ENCODE results near the gene SLC22A23.

The SLC22A23 gene

GRCh38 chr6:3280866-3281465, 175.9 kb downstream of the SLC22A23 start:
- no peak for DNase-seq

GRCh38 chr6:3280091-3280490, 176.8 kb downstream of the SLC22A23 start:
- no peak for DNase-seq

- DNase-seq: no peak
These were observed 178.2 kb downstream of the SLC22A23 start for GRCh38 chr6:3278691-3279090.

GRCh38 chr6:3277851-3278416, 178.9 kb downstream of the SLC22A23 start:
- DNase-seq: no peak

- DNase-seq: no peak
These were observed 179.6 kb downstream of the SLC22A23 start for GRCh38 chr6:3277251-3277650.

GRCh38 chr6:3276174-3277167, 180.4 kb downstream of the SLC22A23 start:
- no peak for DNase-seq

GRCh38 chr6:3273707-3274521, 182.9 kb downstream of the SLC22A23 start:
- DNase-seq: no peak

GRCh38 chr6:3272911-3273547, 183.8 kb downstream of the SLC22A23 start:
- no peak for DNase-seq

GRCh38 chr6:3271756-3272155, 185.1 kb downstream of the SLC22A23 start:
- DNase-seq: no peak

- DNase-seq: no peak
These were observed 186.6 kb downstream of the SLC22A23 start for GRCh38 chr6:3270258-3270657.

- DNase-seq: no peak
These were observed 187.4 kb downstream of the SLC22A23 start for GRCh38 chr6:3269281-3269975.

- DNase-seq: no peak
These were observed 188.2 kb downstream of the SLC22A23 start for GRCh38 chr6:3268680-3269079.

GRCh38 chr6:3267162-3267561, 189.7 kb downstream of the SLC22A23 start:
- no peak for DNase-seq

- DNase-seq: no peak
These were observed 190.7 kb downstream of the SLC22A23 start for GRCh38 chr6:3266170-3266569.

GRCh38 chr6:3265671-3266070, 191.2 kb downstream of the SLC22A23 start:
- DNase-seq: no peak

- no peak for DNase-seq
These were observed 192.5 kb downstream of the SLC22A23 start for GRCh38 chr6:3264356-3264755.

GRCh38 chr6:3263096-3263495, 193.8 kb downstream of the SLC22A23 start:
- no peak for DNase-seq

- no peak for DNase-seq
These were observed 194.9 kb downstream of the SLC22A23 start for GRCh38 chr6:3261921-3262320.

GRCh38 chr6:3261518-3261820, 195.4 kb downstream of the SLC22A23 start:
- DNase-seq: no peak

GRCh38 chr6:3260772-3261517, 195.9 kb downstream of the SLC22A23 start:
- no peak for DNase-seq

- DNase-seq: no peak
These were observed 196.6 kb downstream of the SLC22A23 start for GRCh38 chr6:3260296-3260695.
